ENCODE measurements around the gene OR51A7.

DNA sequence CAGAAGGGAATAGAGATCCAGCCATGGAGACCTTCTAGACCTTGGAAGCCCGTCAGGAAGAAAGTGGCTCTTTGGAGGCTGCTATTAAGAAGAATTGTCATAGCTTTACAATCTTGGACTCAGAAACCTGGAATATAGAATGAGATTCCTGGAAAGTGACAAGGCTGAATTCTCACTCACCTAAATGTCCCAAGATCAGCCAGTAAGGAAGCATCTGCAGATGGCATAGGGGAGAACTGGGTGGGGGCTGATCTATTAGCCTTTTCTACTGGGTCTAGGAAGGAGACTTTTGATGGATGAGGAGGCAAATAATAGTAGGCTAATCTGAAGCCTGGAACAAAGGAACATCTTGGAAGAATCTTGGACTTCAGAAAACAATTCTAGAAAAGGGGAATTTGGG lies 20.7 kb downstream of the OR51A7 start, which contains the start of gene OR51G1:
- TF ChIP-seq, protein P1, sequence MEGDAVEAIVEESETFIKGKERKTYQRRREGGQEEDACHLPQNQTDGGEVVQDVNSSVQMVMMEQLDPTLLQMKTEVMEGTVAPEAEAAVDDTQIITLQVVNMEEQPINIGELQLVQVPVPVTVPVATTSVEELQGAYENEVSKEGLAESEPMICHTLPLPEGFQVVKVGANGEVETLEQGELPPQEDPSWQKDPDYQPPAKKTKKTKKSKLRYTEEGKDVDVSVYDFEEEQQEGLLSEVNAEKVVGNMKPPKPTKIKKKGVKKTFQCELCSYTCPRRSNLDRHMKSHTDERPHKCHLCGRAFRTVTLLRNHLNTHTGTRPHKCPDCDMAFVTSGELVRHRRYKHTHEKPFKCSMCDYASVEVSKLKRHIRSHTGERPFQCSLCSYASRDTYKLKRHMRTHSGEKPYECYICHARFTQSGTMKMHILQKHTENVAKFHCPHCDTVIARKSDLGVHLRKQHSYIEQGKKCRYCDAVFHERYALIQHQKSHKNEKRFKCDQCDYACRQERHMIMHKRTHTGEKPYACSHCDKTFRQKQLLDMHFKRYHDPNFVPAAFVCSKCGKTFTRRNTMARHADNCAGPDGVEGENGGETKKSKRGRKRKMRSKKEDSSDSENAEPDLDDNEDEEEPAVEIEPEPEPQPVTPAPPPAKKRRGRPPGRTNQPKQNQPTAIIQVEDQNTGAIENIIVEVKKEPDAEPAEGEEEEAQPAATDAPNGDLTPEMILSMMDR (IDR thresholded peaks at IDR 0.05), result no peak
- TF ChIP-seq EZH2 (IDR thresholded peaks at IDR 0.05; ENCODE audit: borderline replicate concordance, insufficient read depth, low read depth, low read length, poor library complexity, severe bottlenecking), result no peak

Data from B cell (primary cell).